ENCODE results near the gene ITPRIPL2. TPM values are rescaled to one million over a fixed set of nuclear protein-coding genes. Genes with fewer than 3 reads are reported as not detected.

Gene ITPRIPL2
- total and polyA plus RNA-seq, 2 of the 4 experiments (the other 2 are of a cell fraction): 9.2 to 11.1 TPM

DNA sequence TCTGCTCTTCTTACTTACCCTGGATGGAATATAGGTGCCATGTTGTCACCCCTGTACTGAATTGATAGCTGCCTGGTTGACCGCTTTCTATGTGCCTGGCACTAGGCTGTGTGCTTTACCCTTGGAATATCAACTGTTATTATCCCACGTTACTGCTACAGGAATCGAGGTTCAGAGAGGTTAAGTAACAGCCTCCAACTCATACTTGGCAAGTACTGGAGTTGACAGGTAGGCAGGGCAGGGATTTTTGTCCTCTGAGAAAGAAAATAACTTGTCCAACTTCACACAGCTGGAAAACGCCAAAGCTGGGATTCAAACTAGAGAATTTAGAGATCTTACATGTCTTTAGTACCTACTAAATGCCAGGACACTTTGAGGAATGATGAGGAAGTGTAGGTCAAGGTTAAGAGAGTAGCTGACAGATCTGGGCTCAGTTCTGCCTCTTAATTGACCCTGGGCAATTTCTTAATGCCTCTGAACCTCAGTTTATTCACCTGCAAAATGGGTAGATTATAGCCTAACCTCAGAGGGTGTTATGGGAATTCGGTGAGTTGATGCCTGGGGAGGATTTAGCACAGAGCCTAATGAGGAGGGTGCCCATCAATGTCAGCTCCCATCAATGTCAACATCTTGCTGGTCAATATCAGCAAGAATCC is 25.8 kb downstream of the ITPRIPL2 start:
- POLR2A ChIA-PET (ENCODE audit: unreplicated experiment): no interaction called here
- peak overlapping the region; percentile 24; the same call in 1 of the 2 replicates for H4K5ac ChIP-seq (ENCODE audit: low read depth, low read length)
- H2BK5ac ChIP-seq (ENCODE audit: low read depth, low read length, poor library complexity, severe bottlenecking): no peak overlapping the region
- H3K9me1 ChIP-seq (ENCODE audit: insufficient read depth, low read length): peaks cover 15% of the 10 kb centered on the region
- H3K9me3 ChIP-seq (ENCODE audit: control insufficient read depth, insufficient read depth, low read length): no peaks in the 10 kb centered on the region
- peak overlapping the region; percentile 93 for H2BK20ac ChIP-seq (ENCODE audit: low read depth, low read length)
- H3K27ac ChIP-seq (ENCODE audit: insufficient read depth, low read length): no peak overlapping the region
- peak overlapping the region; percentile 48 for H2AFZ ChIP-seq (replicated peaks; ENCODE audit: low read length, poor library complexity)
- CTCF ChIA-PET: interaction anchor here (0.7 to 1.2 kb wide), 2 partner anchors 9 to 54 kb away, joined by 3 to 5 read pairs; no protein-coding TSS in a partner anchor
- H3K27me3 ChIP-seq (ENCODE audit: control insufficient read depth, insufficient read depth, low read length): peaks cover under 1% of the 10 kb centered on the region; the same call in 1 of the 2 replicates
- H3K23ac ChIP-seq (ENCODE audit: low read depth, low read length): peak overlapping the region; percentile 45; the same call in 1 of the 2 replicates
- peak overlapping the region; percentile 82 for H3K4ac ChIP-seq (ENCODE audit: low read depth, low read length)
- peak overlapping the region; percentile 92 for H2BK120ac ChIP-seq (ENCODE audit: low read depth, low read length)
- ATAC-seq (ENCODE audit: low read depth): no peak
- H3K18ac ChIP-seq (ENCODE audit: low read depth, low read length): peak overlapping the region; percentile 31
- peak overlapping the region; percentile 86; the same call in 2 of the 3 replicates for H2BK15ac ChIP-seq (ENCODE audit: low read depth, low read length)
- H3K36me3 ChIP-seq (ENCODE audit: control insufficient read depth, insufficient read depth, low read length): no peaks in the 10 kb centered on the region
- peak overlapping the region; percentile 55; the same call in 1 of the 2 replicates for H3K14ac ChIP-seq (replicated peaks; ENCODE audit: low read depth, low read length)
- peaks cover 0 to 9% of the 10 kb centered on the region in 2 experiments; a peak in 3 of 4 replicates for H3K79me1 ChIP-seq (ENCODE audit: low read depth in 1 of 2, low read length in 2 of 2)
- no peak overlapping the region for H3K9ac ChIP-seq (ENCODE audit: low read depth, low read length)
- intact Hi-C loops (cut with micrococcal nuclease): no loop called here
- peaks cover 29% of the 10 kb centered on the region for H3K4me1 ChIP-seq (ENCODE audit: control insufficient read depth, insufficient read depth, low read length)
- no peak for DNase-seq
- BruUV-seq (replicated peaks): no TSS peak
- dilution Hi-C loops (cut with HindIII; ENCODE audit: low sequenced_read_pairs, unreplicated experiment): no loop called here
- H4K91ac ChIP-seq (ENCODE audit: insufficient read depth, low read depth, low read length): peak overlapping the region; percentile 52
- no peak overlapping the region for H3K4me3 ChIP-seq (ENCODE audit: insufficient read depth, low read depth, low read length)
- peak overlapping the region; percentile 83 for H2AK9ac ChIP-seq (replicated peaks; ENCODE audit: low read depth, low read length, poor library complexity)
- H2AK5ac ChIP-seq (ENCODE audit: low read depth, low read length): peak overlapping the region; percentile 94
- H4K20me1 ChIP-seq (ENCODE audit: insufficient read depth, low read length): no peaks in the 10 kb centered on the region
- no CpG with 5 or more reads among the region's 5 CpGs for WGBS, 2 experiments (ENCODE audit: extremely low coverage in 2 of 2, insufficient read length in 1 of 2)
- peak overlapping the region in 1 of 2 experiments; percentile 66; a peak in 1 of 4 replicates for H4K8ac ChIP-seq (ENCODE audit: low read depth in 2 of 2, low read length in 2 of 2)
- in situ Hi-C loops (cut with MboI; ENCODE audit: low sequenced_read_pairs): no loop called here
- H3K56ac ChIP-seq (ENCODE audit: extremely low read depth, insufficient read depth, low read length): no peak overlapping the region
- peak overlapping the region; percentile 17; the same call in 1 of the 2 replicates for H3K4me2 ChIP-seq (ENCODE audit: low read depth, low read length)
- TF ChIP-seq CHD1 (IDR thresholded peaks at IDR 0.05; ENCODE audit: low read depth, low read length) (no peak), CEBPB (IDR thresholded peaks at IDR 0.05; ENCODE audit: low read depth, low read length) (no peak), MXI1 (IDR thresholded peaks at IDR 0.05; ENCODE audit: borderline replicate concordance, low read depth, low read length) (no peak), SMC3 (IDR thresholded peaks at IDR 0.05; ENCODE audit: low read depth, low read length) (no peak), RFX5 (IDR thresholded peaks at IDR 0.05; ENCODE audit: low read depth, low read length) (no peak), NFE2L2 (IDR thresholded peaks at IDR 0.05; ENCODE audit: low read depth, low read length) (no peak), POLR2A (IDR thresholded peaks at IDR 0.05; ENCODE audit: low read depth, low read length) (no peak), BHLHE40 (IDR thresholded peaks at IDR 0.05; ENCODE audit: low read depth, low read length) (no peak), MAZ (IDR thresholded peaks at IDR 0.05; ENCODE audit: borderline replicate concordance, low read depth, low read length) (no peak), RAD21 (IDR thresholded peaks at IDR 0.05; ENCODE audit: low read length) (no peak), MAFK (IDR thresholded peaks at IDR 0.05; ENCODE audit: low read depth, low read length) (no peak), FOS (IDR thresholded peaks at IDR 0.05; ENCODE audit: low read depth, low read length) (no peak)
- TF ChIP-seq, protein P1, sequence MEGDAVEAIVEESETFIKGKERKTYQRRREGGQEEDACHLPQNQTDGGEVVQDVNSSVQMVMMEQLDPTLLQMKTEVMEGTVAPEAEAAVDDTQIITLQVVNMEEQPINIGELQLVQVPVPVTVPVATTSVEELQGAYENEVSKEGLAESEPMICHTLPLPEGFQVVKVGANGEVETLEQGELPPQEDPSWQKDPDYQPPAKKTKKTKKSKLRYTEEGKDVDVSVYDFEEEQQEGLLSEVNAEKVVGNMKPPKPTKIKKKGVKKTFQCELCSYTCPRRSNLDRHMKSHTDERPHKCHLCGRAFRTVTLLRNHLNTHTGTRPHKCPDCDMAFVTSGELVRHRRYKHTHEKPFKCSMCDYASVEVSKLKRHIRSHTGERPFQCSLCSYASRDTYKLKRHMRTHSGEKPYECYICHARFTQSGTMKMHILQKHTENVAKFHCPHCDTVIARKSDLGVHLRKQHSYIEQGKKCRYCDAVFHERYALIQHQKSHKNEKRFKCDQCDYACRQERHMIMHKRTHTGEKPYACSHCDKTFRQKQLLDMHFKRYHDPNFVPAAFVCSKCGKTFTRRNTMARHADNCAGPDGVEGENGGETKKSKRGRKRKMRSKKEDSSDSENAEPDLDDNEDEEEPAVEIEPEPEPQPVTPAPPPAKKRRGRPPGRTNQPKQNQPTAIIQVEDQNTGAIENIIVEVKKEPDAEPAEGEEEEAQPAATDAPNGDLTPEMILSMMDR (conservative IDR thresholded peaks at IDR 0.05; ENCODE audit: low read depth, low read length): no peak
- TF ChIP-seq, protein P2, sequence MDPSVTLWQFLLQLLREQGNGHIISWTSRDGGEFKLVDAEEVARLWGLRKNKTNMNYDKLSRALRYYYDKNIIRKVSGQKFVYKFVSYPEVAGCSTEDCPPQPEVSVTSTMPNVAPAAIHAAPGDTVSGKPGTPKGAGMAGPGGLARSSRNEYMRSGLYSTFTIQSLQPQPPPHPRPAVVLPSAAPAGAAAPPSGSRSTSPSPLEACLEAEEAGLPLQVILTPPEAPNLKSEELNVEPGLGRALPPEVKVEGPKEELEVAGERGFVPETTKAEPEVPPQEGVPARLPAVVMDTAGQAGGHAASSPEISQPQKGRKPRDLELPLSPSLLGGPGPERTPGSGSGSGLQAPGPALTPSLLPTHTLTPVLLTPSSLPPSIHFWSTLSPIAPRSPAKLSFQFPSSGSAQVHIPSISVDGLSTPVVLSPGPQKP (IDR thresholded peaks at IDR 0.05; ENCODE audit: borderline replicate concordance, low read depth, low read length): no peak
- TF ChIP-seq, protein P3, sequence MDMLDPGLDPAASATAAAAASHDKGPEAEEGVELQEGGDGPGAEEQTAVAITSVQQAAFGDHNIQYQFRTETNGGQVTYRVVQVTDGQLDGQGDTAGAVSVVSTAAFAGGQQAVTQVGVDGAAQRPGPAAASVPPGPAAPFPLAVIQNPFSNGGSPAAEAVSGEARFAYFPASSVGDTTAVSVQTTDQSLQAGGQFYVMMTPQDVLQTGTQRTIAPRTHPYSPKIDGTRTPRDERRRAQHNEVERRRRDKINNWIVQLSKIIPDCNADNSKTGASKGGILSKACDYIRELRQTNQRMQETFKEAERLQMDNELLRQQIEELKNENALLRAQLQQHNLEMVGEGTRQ (IDR thresholded peaks at IDR 0.05; ENCODE audit: low read depth, low read length): no peak
